Activated CD4-positive, alpha-beta T cell treated with anti-CD3 and anti-CD28 coated beads for 36 hours (primary cell): ENCODE results near the gene KRT4. TPM values are rescaled to one million over a fixed set of nuclear protein-coding genes. Genes with fewer than 3 reads are reported as not detected.
"Not testable (repeated sequence)": the region's sequence is repeated elsewhere in the genome, so short reads cannot be mapped to it uniquely, and the experiment has no call there.

Experiments used
- ATAC-seq: fragments of 200-7000 bp; cut with Tn5 transposase; one replicate; pipeline ENCODE4 v1.10.0; 2021; ENCODE audit warnings: mild to moderate bottlenecking, moderate library complexity
- CTCF ChIA-PET: fragments of 350-600 bp; sonication (Branson Sonifier 250); formaldehyde crosslinking; loops from one replicate; lab custom pipeline; 2021; ENCODE audit warnings: antibody characterized with exemption; lab: Charles Lee
- POLR2A ChIA-PET: fragments of 350-600 bp; sonication (Branson Sonifier 250); formaldehyde crosslinking; loops from one replicate; lab custom pipeline; 2021; ENCODE audit warnings: antibody characterized with exemption, inconsistent platforms; lab: Charles Lee
- DNase-seq: peaks from one replicate; pipeline ENCODE4 v3.0.0-alpha.2; 2020
- H3K27ac Mint-ChIP-seq: one replicate; pipeline ENCODE4 v1.8.0; 2021; ENCODE audit warnings: mixed read lengths
- H3K27me3 Mint-ChIP-seq: one replicate; pipeline ENCODE4 v1.8.0; 2021; ENCODE audit warnings: mixed read lengths
- H3K36me3 Mint-ChIP-seq: one replicate; pipeline ENCODE4 v1.8.0; 2021; ENCODE audit warnings: low read depth, mixed read lengths
- H3K4me1 Mint-ChIP-seq: one replicate; pipeline ENCODE4 v1.8.0; 2021; ENCODE audit warnings: mixed read lengths
- H3K4me3 Mint-ChIP-seq: one replicate; pipeline ENCODE4 v1.8.0; 2021; ENCODE audit warnings: mild to moderate bottlenecking, moderate library complexity, mixed read lengths
- H3K9me3 Mint-ChIP-seq: one replicate; pipeline ENCODE4 v1.8.0; 2021; ENCODE audit warnings: low read depth, mixed read lengths
- intact Hi-C, 2 experiments: fragments of 100-400 bp; cut with DNase I in 1 of 2; cut with micrococcal nuclease in 1 of 2; formaldehyde crosslinking; loops; one replicate each; pipeline versions ENCODE4 v1.14.2 to v1.15.1; 2022 to 2024; cut with DNase I, micrococcal nuclease
- total RNA-seq, 2 experiments: library from RNA; stranded (reverse); gene quantifications; one replicate each; pipeline ENCODE4 v1.2.3, GENCODE V29; 2021

The KRT4 gene
- total RNA-seq, 2 experiments from 2014 or later, result not detected

DNA sequence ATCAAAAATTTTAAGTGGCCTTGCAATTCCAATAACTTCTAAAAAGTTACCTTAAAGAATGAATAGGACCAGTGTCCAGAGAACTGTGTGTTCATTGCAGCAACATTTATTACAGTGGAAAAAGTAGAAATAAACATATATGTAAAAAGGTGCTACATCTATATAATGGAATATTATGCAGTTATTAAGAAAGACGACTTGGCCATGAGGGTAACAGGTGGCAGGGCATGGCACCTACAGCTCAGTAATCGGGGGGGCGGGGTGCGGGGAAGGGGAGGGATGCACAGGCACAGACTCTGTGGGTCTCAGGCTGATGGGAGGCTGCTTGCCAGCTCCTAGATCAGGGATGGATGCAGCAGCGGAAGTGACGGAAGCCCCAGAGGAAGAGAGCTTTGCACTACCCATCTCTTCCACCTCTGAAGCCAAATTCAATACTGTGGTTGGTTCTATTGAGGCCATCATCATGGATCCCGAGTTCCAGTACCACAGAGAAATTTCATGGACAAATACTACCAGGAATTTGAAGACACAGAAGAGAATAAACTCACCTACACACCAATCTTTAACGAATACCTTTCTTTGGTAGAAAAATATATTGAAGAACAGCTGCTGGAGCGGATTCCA is 50.8 kb downstream of the KRT4 start:
- Mint-ChIP-seq H3K36me3 (no peaks in the 10 kb centered on the region), H3K27ac (no peak overlapping the region), H3K4me3 (no peak overlapping the region), H3K4me1 (no peaks in the 10 kb centered on the region), H3K9me3 (peaks cover 13% of the 10 kb centered on the region), H3K27me3 (no peaks in the 10 kb centered on the region)
- ATAC-seq, result no peak
- ChIA-PET POLR2A (no interaction called here), CTCF (interaction anchor here (0.6 to 1.7 kb wide), 2 partner anchors 116 to 355 kb away, joined by 3 to 5 read pairs; no protein-coding TSS in a partner anchor)
- intact Hi-C loops, result no loop called here
- no peak for DNase-seq

- DNase-seq (no peak), ATAC-seq (no peak)
- ChIA-PET POLR2A (no interaction called here), CTCF (no interaction called here)
- H3K4me1 Mint-ChIP-seq, result no peaks in the 10 kb centered on the region
- H3K9me3 Mint-ChIP-seq, result peaks cover 13% of the 10 kb centered on the region
- no peaks in the 10 kb centered on the region for H3K36me3 Mint-ChIP-seq
- no peak overlapping the region for H3K4me3 Mint-ChIP-seq
- no peak overlapping the region for H3K27ac Mint-ChIP-seq
- H3K27me3 Mint-ChIP-seq, result no peaks in the 10 kb centered on the region
- intact Hi-C loops, result no loop called here
Measured at GRCh38 chr12:52761802-52762201, 52.1 kb downstream of the KRT4 start.

- H3K27ac Mint-ChIP-seq, intact Hi-C loops, H3K4me1 Mint-ChIP-seq, H3K27me3 Mint-ChIP-seq, ATAC-seq, H3K36me3 Mint-ChIP-seq, DNase-seq, CTCF ChIA-PET, POLR2A ChIA-PET, H3K4me3 Mint-ChIP-seq: not testable (repeated sequence)
- peaks cover 13% of the 10 kb centered on the region for H3K9me3 Mint-ChIP-seq
Measured at GRCh38 chr12:52761218-52761617, 52.7 kb downstream of the KRT4 start.

- ChIA-PET CTCF (interaction anchor here (1.4 kb wide), 1 partner anchor 119 kb away, joined by 4 read pairs; no protein-coding TSS in a partner anchor), POLR2A (no interaction called here)
- Mint-ChIP-seq H3K4me1 (no peaks in the 10 kb centered on the region), H3K36me3 (no peaks in the 10 kb centered on the region), H3K27me3 (no peaks in the 10 kb centered on the region), H3K4me3 (no peak overlapping the region), H3K9me3 (peaks cover 13% of the 10 kb centered on the region), H3K27ac (no peak overlapping the region)
- no peak for DNase-seq
- no peak for ATAC-seq
- intact Hi-C loops, result no loop called here
Measured at GRCh38 chr12:52760623-52761022, 53.3 kb downstream of the KRT4 start.

DNA sequence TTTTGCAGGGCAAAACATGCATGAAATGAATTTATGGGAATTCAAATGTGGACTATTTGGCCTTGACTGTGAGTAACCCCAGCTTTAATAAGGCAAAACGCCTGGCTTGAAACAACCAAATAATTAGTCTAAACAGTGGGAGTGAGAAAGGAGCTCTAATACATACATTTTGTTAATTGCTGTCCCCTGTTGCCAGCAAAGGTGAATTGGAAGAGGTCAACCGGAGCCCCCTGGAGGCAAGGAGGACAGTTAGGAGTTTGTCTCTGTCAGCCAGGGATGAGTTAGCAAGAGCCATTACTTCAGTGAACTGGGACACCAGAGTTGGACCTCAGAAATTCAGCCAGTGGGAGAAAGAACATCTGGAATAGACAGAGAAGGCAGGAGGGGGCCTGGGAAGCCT is 54.2 kb downstream of the KRT4 start:
- ATAC-seq, result no peak
- Mint-ChIP-seq H3K4me1 (no peaks in the 10 kb centered on the region), H3K9me3 (peaks cover 13% of the 10 kb centered on the region), H3K27me3 (no peaks in the 10 kb centered on the region), H3K36me3 (no peaks in the 10 kb centered on the region), H3K4me3 (no peak overlapping the region), H3K27ac (no peak overlapping the region)
- no peak for DNase-seq
- intact Hi-C loops, result no loop called here
- ChIA-PET POLR2A (no interaction called here), CTCF (interaction anchor here (1.4 kb wide), 1 partner anchor 120 kb away, joined by 4 read pairs; no protein-coding TSS in a partner anchor)

DNA sequence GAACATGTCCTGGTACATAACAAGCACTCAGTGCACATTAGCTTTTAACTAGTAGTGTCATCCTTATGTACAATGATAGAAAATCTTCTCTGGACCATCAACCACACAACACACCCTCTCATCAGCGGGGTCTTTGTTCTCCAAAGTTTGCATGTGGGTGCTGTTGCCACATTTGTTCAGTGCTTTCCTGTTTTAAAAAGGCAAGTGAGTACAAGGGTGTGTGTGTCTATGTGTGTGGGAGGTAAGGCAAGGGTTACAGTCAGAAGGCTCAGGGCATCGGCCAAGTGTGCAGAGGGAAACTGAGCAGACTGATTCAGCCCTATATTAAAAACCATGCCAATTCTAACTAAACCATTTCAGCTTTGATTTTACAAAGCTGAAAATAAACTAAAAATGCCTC is 54.7 kb downstream of the KRT4 start:
- ChIA-PET POLR2A (no interaction called here), CTCF (interaction anchor here (1.4 kb wide), 1 partner anchor 120 kb away, joined by 4 read pairs; no protein-coding TSS in a partner anchor)
- H3K4me1 Mint-ChIP-seq, result no peaks in the 10 kb centered on the region
- H3K4me3 Mint-ChIP-seq, result no peak overlapping the region
- H3K27ac Mint-ChIP-seq, result no peak overlapping the region
- DNase-seq (no peak), ATAC-seq (no peak)
- no peaks in the 10 kb centered on the region for H3K36me3 Mint-ChIP-seq
- H3K9me3 Mint-ChIP-seq, result peaks cover 13% of the 10 kb centered on the region
- no peaks in the 10 kb centered on the region for H3K27me3 Mint-ChIP-seq
- intact Hi-C loops, result no loop called here

DNA sequence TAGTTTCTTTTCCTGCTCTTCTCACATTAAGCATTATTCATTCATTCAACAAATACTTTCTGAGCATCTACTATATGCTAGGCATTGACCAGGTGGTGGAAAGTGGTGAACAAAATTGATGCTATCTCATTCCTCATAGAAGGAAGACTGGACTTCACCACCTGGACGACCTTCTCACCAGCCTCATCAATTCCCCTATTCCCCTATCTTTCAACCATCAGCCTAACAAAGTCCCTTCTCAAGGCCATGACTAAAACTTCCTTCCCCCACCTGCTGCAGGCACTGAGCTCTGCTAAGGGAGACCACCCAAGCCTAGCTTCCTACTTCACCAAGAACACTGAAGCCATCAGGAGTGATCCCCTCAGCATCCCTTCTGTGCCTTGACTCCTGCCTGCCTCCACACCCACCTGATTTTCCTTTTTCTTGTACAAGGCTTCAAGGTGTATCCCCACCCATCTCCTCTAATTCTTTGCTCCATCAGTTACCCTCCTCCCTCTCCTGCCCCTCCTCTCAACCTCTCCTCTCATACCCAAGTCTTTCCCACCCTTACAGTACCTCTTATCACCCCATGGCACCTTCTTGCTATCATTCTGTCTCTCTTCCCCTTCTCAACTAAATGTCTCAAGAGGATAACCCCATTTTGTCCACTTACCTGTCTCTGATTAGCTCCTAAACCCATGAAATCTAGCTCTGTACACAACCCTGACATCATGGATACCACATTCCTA is 56.3 kb downstream of the KRT4 start:
- Mint-ChIP-seq H3K27me3 (no peaks in the 10 kb centered on the region), H3K36me3 (no peaks in the 10 kb centered on the region), H3K4me1 (no peaks in the 10 kb centered on the region), H3K9me3 (peaks cover 13% of the 10 kb centered on the region), H3K4me3 (no peak overlapping the region), H3K27ac (no peak overlapping the region)
- ATAC-seq, result no peak
- POLR2A ChIA-PET, result no interaction called here
- CTCF ChIA-PET, result interaction anchor here (0.6 kb wide), 1 partner anchor 837 kb away, joined by 3 read pairs; no protein-coding TSS in a partner anchor
- no peak for DNase-seq
- intact Hi-C loops, result no loop called here

Other genes with a start within 250 kb of the KRT4 start
- not detected for gene KRT74, start 240.3 kb downstream of the KRT4 start, total RNA-seq
- gene KRT72, start 212.7 kb downstream of the KRT4 start, total RNA-seq, result 1 to 10 TPM; 3.2 TPM
- 1 to 10 TPM; 1.7 to 1.9 TPM for gene KRT73, start 195.6 kb downstream of the KRT4 start, total RNA-seq
- gene KRT2, start 161.9 kb downstream of the KRT4 start, total RNA-seq, result not detected
- not detected for gene KRT1, start 133.7 kb downstream of the KRT4 start, total RNA-seq
- gene KRT77, start 110.6 kb downstream of the KRT4 start, total RNA-seq, result not detected
- not detected for gene KRT76, start 36.8 kb downstream of the KRT4 start, total RNA-seq
- not detected for gene KRT3, start 18.0 kb downstream of the KRT4 start, total RNA-seq
- under 1 TPM; 0.09 to 0.16 TPM for gene KRT79, start 20.2 kb upstream of the KRT4 start, total RNA-seq
- not detected for gene KRT78, start 34.9 kb upstream of the KRT4 start, total RNA-seq
- gene KRT8, start 91.0 kb upstream of the KRT4 start, total RNA-seq, result 1 to 10 TPM in 1 of 2 experiments, under 1 TPM in 1; 0.56 to 1.1 TPM
- gene KRT18, start 135.0 kb upstream of the KRT4 start, total RNA-seq, result 1 to 10 TPM; 5.3 to 5.4 TPM
- 100 to 1,000 TPM; 698 to 781 TPM for gene EIF4B, start 192.3 kb upstream of the KRT4 start, total RNA-seq
- gene TNS2, start 235.9 kb upstream of the KRT4 start, total RNA-seq, result 1 to 10 TPM in 1 of 2 experiments, under 1 TPM in 1; 0.77 to 2.4 TPM